Heart right ventricle (tissue), 16 donors: Measurements from ENCODE around the gene MCFD2. TPM values are rescaled to one million over a fixed set of nuclear protein-coding genes. Genes with fewer than 3 reads are reported as not detected.
"Not testable (repeated sequence)": the region's sequence is repeated elsewhere in the genome, so short reads cannot be mapped to it uniquely, and the experiment has no call there.

Source experiments
- ATAC-seq, 8 donors: fragments of 200-7000 bp; cut with Tn5 transposase; one replicate each; pipeline ENCODE4 v1.9.1; 2020; ENCODE audit warnings: mild to moderate bottlenecking in 8 of 8, moderate library complexity in 8 of 8, moderate number of reproducible peaks in 1 of 8
- DNase-seq, 2 donors: peaks; one replicate each; pipeline ENCODE4 v3.0.0-alpha.2; 2020
- H3K27ac ChIP-seq, 10 donors: fragments of 200-600 bp; sonication (generic) in 2 of 10; one replicate each; pipeline versions ENCODE4 v1.5.0 to v1.8.0; 2020 to 2022; ENCODE audit warnings: mild to moderate bottlenecking in 3 of 10
- H3K27me3 ChIP-seq, 7 donors: fragments of 200-600 bp; one replicate each; pipeline ENCODE4 v1.8.0; 2021 to 2022; ENCODE audit warnings: mild to moderate bottlenecking in 2 of 7
- H3K36me3 ChIP-seq, 9 donors: fragments of 200-600 bp; sonication (generic) in 1 of 9; one replicate each; pipeline versions ENCODE4 v1.5.0 to v1.8.0; 2020 to 2022; ENCODE audit warnings: mild to moderate bottlenecking in 2 of 9
- H3K4me1 ChIP-seq, 9 donors: fragments of 200-600 bp; sonication (generic) in 1 of 9; one replicate each; pipeline versions ENCODE4 v1.5.0 to v1.8.0; 2020 to 2022; ENCODE audit warnings: mild to moderate bottlenecking in 4 of 9
- H3K4me3 ChIP-seq, 10 donors: fragments of 200-600 bp; sonication (generic) in 2 of 10; one replicate each; pipeline versions ENCODE4 v1.5.0 to v1.8.0; 2020 to 2022; ENCODE audit warnings: mild to moderate bottlenecking in 7 of 10, moderate library complexity in 2 of 10
- H3K9me3 ChIP-seq, 11 donors: fragments of 200-600 bp in 10 of 11; sonication (generic) in 2 of 11; one replicate each; pipeline versions ENCODE4 v1.5.0 to v1.8.0; 2013 to 2022; ENCODE audit warnings: mild to moderate bottlenecking in 2 of 11, control low read depth in 1 of 11, moderate library complexity in 1 of 11
- WGBS, 2 donors: extraction: QIAGEN DNeasy Blood & Tissue Kit; methylation state at CpG; one replicate each; pipeline ENCODE4 v1.1.7; 2013; ENCODE audit warnings: inconsistent platforms in 1 of 2; 5-methylcytosine and 5-hydroxymethylcytosine counted together
- intact Hi-C, 10 donors: fragments of 100-400 bp; cut with DNase I; formaldehyde crosslinking; loops; one replicate each; pipeline versions ENCODE4 v1.11.1 to v1.14.2; 2022
- polyA plus RNA-seq, 2 donors: library from polyadenylated mRNA; stranded (reverse); fragments of 200-250 nt; gene quantifications; one replicate each; pipeline ENCODE4 v1.2.3, GENCODE V29; 2013
- total RNA-seq, 10 donors: library from RNA; stranded (reverse); fragmentation: NEBNext Ultra II Directional in 3 of 10; extraction: Animal tissue kit (Norgen Biotek cat#: 25700) in 3 of 10; gene quantifications; one replicate each; pipeline versions ENCODE4 v1.2.1 to v1.2.4, GENCODE V29; 2021 to 2023
- TF ChIP-seq, protein P1 (sequence below), 9 donors: fragments of 200-600 bp; sonication (generic) in 2 of 9; IDR thresholded peaks; one replicate each; pipeline versions ENCODE4 v1.5.0 to v1.8.0; 2021 to 2022; ENCODE audit warnings: antibody characterized with exemption in 9 of 9, mild to moderate bottlenecking in 5 of 9, moderate library complexity in 1 of 9
- donor health status: Arrhythmogenic right ventricular cardiomyopathy.
- donor health status: ischemic (EF 13 %, LVEDD 7.1; RV severe dilation, severe dysfunction).
- donor health status: healthy with polysubstance abuse.
- donor health status: DM: no; HTN: yes; CAD: no.
- donor health status: DM: no; HTN: no; CAD: no.
- donor health status: ischemic (EF 25% LVEDD 6.9; RV normal size, moderate dysfunction).
- donor health status: ischemic (EF 25% LVEDD 5.7; RV mildly dilated, moderate dysfunction).
- donor health status: healthy.
- donor health status: DM: yes; HTN: yes; CAD: no.
- donor health status: Ischemic cardiomyopathy.
- donor health status: ischemic (EF 35%, LVEDD 5.7; RV mildly dilated, moderate dysfunction).
- donor health status: nonischemic (EF 11% LVEDD 7.7; RV severe dilation, severe dysfunction).
- donor health status: DM: yes; HTN: yes; CAD: no.
- donor health status: PGD.
- donor health status: ischemic (EF 29% LVEDD 5.4; RV normal size, mild dysfunction).
- donor health status: nonischemic (EF 23%, LVEDD 6.1; RV moderate dilation, normal function).

Gene MCFD2
- total and polyA plus RNA-seq, 12 donors: 13.2 to 88.4 (median 53.2) TPM

DNA sequence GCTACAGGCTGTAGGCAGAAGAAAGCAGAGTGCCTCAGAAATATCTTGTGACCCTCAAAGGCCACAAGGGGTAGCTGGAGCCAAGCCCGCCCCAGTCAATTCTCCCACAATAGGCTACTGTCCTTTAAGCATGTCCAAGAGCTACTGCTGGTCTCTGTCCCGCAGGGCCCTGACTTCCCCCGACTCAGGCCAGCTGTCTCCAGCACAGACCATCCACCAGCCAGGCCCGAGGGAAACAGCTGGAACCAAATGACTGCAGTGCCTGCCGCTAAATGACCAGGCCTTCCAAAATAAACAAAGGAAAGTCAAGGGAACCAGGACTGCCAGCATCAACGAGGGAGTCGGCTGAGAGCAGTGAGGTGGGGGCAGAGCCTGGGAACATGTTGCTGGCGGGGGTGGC is 36.7 kb downstream of the MCFD2 start:
- Histone ChIP-seq H3K9me3 (no peaks in the 10 kb centered on the region), H3K36me3 (no peaks in the 10 kb centered on the region), H3K4me1 (peaks cover 14 to 75% (median 50%) of the 10 kb centered on the region in 9 donors), H3K27ac (peak overlapping the region in 8 of 10 donors; percentile 17 to 85 (median 60)), H3K27me3 (no peaks in the 10 kb centered on the region), H3K4me3 (no peak overlapping the region)
- ATAC-seq: peak; percentile 46 to 74 (median 58)
- intact Hi-C loops: loop anchor here in 7 of 10 donors (5.0 to 10.0 kb wide), 4 partner anchors 74 to 227 kb away; no protein-coding TSS in a partner anchor
- DNase-seq: peak; percentile 74 to 78
- 45 to 57% methylated on average over 8 of the region's 8 CpGs for WGBS, 2 donors
- TF ChIP-seq, protein P1, sequence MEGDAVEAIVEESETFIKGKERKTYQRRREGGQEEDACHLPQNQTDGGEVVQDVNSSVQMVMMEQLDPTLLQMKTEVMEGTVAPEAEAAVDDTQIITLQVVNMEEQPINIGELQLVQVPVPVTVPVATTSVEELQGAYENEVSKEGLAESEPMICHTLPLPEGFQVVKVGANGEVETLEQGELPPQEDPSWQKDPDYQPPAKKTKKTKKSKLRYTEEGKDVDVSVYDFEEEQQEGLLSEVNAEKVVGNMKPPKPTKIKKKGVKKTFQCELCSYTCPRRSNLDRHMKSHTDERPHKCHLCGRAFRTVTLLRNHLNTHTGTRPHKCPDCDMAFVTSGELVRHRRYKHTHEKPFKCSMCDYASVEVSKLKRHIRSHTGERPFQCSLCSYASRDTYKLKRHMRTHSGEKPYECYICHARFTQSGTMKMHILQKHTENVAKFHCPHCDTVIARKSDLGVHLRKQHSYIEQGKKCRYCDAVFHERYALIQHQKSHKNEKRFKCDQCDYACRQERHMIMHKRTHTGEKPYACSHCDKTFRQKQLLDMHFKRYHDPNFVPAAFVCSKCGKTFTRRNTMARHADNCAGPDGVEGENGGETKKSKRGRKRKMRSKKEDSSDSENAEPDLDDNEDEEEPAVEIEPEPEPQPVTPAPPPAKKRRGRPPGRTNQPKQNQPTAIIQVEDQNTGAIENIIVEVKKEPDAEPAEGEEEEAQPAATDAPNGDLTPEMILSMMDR (IDR thresholded peaks at IDR 0.05): peak in 1 of 9 donors; percentile 14

DNA sequence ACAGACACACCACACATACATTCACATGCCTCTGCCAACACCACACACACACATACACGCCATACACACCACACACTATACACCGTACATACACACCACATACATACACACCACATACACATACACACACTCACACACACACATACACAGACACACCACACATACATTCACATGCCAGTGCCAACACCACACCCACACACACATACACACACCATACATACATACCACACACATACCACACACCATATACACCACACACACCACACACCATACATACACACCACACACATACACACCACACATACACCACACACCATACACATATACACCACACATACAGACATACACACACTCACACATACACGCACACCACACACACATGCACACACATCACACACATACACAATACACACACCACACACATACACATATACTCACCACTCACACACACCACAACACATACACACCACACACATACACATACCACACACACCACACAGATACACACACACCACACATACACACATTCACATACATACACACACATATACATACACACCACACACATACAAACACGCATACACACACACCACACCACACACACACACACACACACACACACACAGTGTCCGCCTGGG is 37.2 kb downstream of the MCFD2 start:
- Histone ChIP-seq H3K27me3 (no peaks in the 10 kb centered on the region), H3K9me3 (no peaks in the 10 kb centered on the region), H3K4me1 (peaks cover 19 to 81% (median 55%) of the 10 kb centered on the region in 9 donors), H3K27ac (peak overlapping the region in 8 of 10 donors; percentile 17 to 85 (median 52)), H3K36me3 (no peaks in the 10 kb centered on the region), H3K4me3 (no peak overlapping the region)
- TF ChIP-seq, protein P1 (IDR thresholded peaks at IDR 0.05): no peak
- no peak for DNase-seq
- ATAC-seq: peak in 1 of 8 donors; percentile 2
- intact Hi-C loops: loop anchor here in 7 of 10 donors (5.0 to 10.0 kb wide), 4 partner anchors 74 to 226 kb away; no protein-coding TSS in a partner anchor
- WGBS, 2 donors: 87 to 93% methylated on average over 5 of the region's 5 CpGs

DNA sequence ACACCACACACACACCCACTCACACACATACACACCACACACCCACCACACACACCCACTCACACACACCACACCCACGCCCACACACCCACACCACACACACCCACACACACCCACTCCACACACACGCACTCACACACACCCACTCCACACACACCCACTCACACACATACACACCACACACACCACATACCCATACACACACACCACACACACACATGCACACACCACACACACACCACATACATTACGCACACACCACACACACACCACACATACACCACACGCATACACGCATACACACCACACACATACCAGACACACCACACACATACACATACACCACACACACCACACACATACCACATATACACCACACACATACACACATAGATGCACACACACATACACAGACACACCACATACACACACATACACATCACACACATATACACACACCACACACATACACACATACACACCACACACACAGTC is 37.9 kb downstream of the MCFD2 start:
- ATAC-seq (peak in 1 of 8 donors; percentile 9), DNase-seq (no peak)
- 96% methylated on average over 5 of the region's 5 CpGs for WGBS, 2 donors
- no peaks in the 10 kb centered on the region for H3K36me3 ChIP-seq
- TF ChIP-seq, protein P1 (IDR thresholded peaks at IDR 0.05): no peak
- no peak overlapping the region for H3K4me3 ChIP-seq
- intact Hi-C loops: loop anchor here in 9 of 10 donors (1.0 to 10.0 kb wide), 7 partner anchors 59 to 225 kb away; no protein-coding TSS in a partner anchor
- no peaks in the 10 kb centered on the region for H3K27me3 ChIP-seq
- H3K9me3 ChIP-seq: no peaks in the 10 kb centered on the region
- peaks cover 19 to 81% (median 57%) of the 10 kb centered on the region in 9 donors for H3K4me1 ChIP-seq
- peak overlapping the region in 5 of 10 donors; percentile 55 to 85 (median 75) for H3K27ac ChIP-seq

DNA sequence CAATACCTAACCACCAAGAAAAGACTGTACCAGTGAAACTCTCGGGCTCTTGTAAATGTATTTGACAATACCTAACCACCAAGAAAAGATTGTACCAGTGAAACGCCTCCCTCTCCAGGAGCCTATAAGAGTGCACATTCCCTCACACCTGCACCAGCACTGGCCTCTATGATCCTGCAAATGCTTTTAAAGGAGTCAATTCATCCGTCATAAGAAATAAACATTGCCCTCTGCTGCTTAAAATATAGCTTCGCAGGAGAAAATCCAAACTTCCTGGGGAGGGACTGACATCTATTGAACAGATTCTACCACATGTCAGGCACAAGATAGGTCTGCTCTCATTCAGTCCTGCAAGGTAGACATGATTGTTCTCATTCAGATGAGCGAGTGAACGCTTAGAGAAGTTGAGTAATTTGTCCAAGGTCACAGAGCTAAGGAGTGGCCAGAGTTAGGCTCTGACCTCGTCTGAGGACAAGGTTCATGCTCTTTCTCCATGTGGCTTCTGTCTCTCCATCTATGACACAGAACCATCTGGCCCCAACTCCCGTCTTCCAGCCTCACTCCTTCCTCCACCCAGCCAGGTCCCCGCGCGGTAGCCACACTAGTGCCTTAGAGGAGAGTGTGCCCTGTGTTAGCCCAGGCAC is 38.7 kb downstream of the MCFD2 start:
- H3K4me1 ChIP-seq: peaks cover 16 to 77% (median 49%) of the 10 kb centered on the region in 9 donors
- intact Hi-C loops: loop anchor here in 9 of 10 donors (1.0 to 10.0 kb wide), 7 partner anchors 58 to 225 kb away; no protein-coding TSS in a partner anchor
- no peaks in the 10 kb centered on the region for H3K36me3 ChIP-seq
- 36 to 50% methylated on average over 11 of the region's 11 CpGs for WGBS, 2 donors
- no peak overlapping the region for H3K4me3 ChIP-seq
- DNase-seq (peak; percentile 53 to 61), ATAC-seq (peak; percentile 34 to 58 (median 42))
- no peaks in the 10 kb centered on the region for H3K27me3 ChIP-seq
- TF ChIP-seq, protein P1 (IDR thresholded peaks at IDR 0.05): peak; percentile 49 to 86 (median 65)
- H3K27ac ChIP-seq: peak overlapping the region in 8 of 10 donors; percentile 44 to 75 (median 56)
- H3K9me3 ChIP-seq: no peaks in the 10 kb centered on the region

DNA sequence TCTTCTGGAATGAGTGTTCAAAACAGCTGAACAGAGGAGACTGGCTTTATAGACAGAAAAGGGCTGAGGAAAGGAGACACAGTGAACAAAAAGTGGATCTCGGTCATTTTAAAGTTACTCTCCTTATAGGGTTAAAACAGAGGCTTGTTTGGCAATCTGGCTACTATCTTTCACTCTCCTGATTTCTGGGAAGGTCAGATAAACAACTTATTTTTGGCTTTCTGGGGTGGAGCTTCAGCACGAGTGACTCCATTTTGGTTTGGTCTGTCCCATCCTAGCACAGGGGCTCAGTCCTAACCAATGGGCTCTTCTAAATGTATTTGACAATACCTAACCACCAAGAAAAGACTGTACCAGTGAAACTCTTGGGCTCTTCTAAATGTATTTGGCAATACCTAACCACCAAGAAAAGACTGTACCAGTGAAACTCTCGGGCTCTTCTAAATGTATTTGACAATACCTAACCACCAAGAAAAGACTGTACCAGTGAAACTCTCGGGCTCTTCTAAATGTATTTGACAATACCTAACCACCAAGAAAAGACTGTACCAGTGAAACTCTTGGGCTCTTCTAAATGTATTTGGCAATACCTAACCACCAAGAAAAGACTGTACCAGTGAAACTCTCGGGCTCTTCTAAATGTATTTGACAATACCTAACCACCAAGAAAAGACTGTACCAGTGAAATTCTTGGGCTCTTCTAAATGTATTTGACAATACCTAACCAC is 39.5 kb downstream of the MCFD2 start:
- not testable (repeated sequence) for H3K36me3 ChIP-seq, DNase-seq, H3K27me3 ChIP-seq, H3K4me3 ChIP-seq, H3K9me3 ChIP-seq, ATAC-seq
- 76% methylated on average over 5 of the region's 5 CpGs for WGBS, 2 donors
- intact Hi-C loops: loop anchor here in 9 of 10 donors (1.0 to 10.0 kb wide), 8 partner anchors 25 to 224 kb away; no protein-coding TSS in a partner anchor
- Histone ChIP-seq H3K27ac (peak overlapping the region in 8 of 10 donors; percentile 31 to 75 (median 66)), H3K4me1 (peaks cover 14 to 70% (median 41%) of the 10 kb centered on the region in 9 donors)
